ENCODE results near the gene SLC26A11. TPM values are rescaled to one million over a fixed set of nuclear protein-coding genes. Genes with fewer than 3 reads are reported as not detected.

SLC26A11 gene
- total and polyA plus RNA-seq, 2 donors (not counting 1 experiment from before 2014, with no cell fraction given): 5.8 to 19.3 TPM

GRCh38 chr17:80182845-80183223 is 37.4 kb upstream of the SLC26A11 start:
- no peak overlapping the region for H3K9ac ChIP-seq (ENCODE audit: insufficient read depth, low read length)
- no peaks in the 10 kb centered on the region for H4K20me1 ChIP-seq (ENCODE audit: control insufficient read depth, extremely low read depth, insufficient read depth, low read length)
- no peaks in the 10 kb centered on the region for H3K79me2 ChIP-seq (ENCODE audit: control insufficient read depth, insufficient read depth, low read length)
- no peaks in the 10 kb centered on the region for H3K27me3 ChIP-seq (ENCODE audit: control insufficient read depth, insufficient read depth, low read length)
- H3K36me3 ChIP-seq (ENCODE audit: control insufficient read depth, insufficient read depth, low read length): no peaks in the 10 kb centered on the region
- no peak overlapping the region for H3K4me3 ChIP-seq (replicated peaks in 1 of 4; ENCODE audit: control extremely low read depth in 1 of 4, insufficient read depth in 1 of 4, low read depth in 3 of 4, low read length in 4 of 4)
- H3K9me3 ChIP-seq (ENCODE audit: control insufficient read depth, insufficient read depth, low read depth, low read length): no peaks in the 10 kb centered on the region
- TF ChIP-seq EZH2 (IDR thresholded peaks at IDR 0.05; ENCODE audit: low read length, missing control alignments) (no peak), CTCF (conservative IDR thresholded peaks at IDR 0.05 in 1 of 2, IDR thresholded peaks at IDR 0.05 in 1 of 2; ENCODE audit: low read depth in 1 of 2, low read length in 2 of 2) (no peak)
- DNase-seq (ENCODE audit: low read depth in 2 of 2): no peak
- no peaks in the 10 kb centered on the region for H3K4me1 ChIP-seq (ENCODE audit: control insufficient read depth, extremely low read depth, insufficient read depth, low read length)
- no peak overlapping the region for H3K27ac ChIP-seq (ENCODE audit: insufficient read depth, low read length)
- no peak overlapping the region for H2AFZ ChIP-seq (ENCODE audit: low read length)
- H3K4me2 ChIP-seq (ENCODE audit: extremely low read depth, insufficient read depth, low read length): no peak overlapping the region

GRCh38 chr17:80183581-80184422 is 36.4 kb upstream of the SLC26A11 start:
- TF ChIP-seq EZH2 (IDR thresholded peaks at IDR 0.05; ENCODE audit: low read length, missing control alignments) (no peak), CTCF (conservative IDR thresholded peaks at IDR 0.05 in 1 of 2, IDR thresholded peaks at IDR 0.05 in 1 of 2; ENCODE audit: low read depth in 1 of 2, low read length in 2 of 2) (no peak)

GRCh38 chr17:80184423-80184714 is 35.9 kb upstream of the SLC26A11 start:
- TF ChIP-seq EZH2 (IDR thresholded peaks at IDR 0.05; ENCODE audit: low read length, missing control alignments): no peak
- TF ChIP-seq CTCF (conservative IDR thresholded peaks at IDR 0.05 in 1 of 2, IDR thresholded peaks at IDR 0.05 in 1 of 2; ENCODE audit: low read depth in 1 of 2, low read length in 2 of 2): no peak
- no peak for DNase-seq (ENCODE audit: low read depth in 2 of 2)
- Histone ChIP-seq H3K9me3 (ENCODE audit: control insufficient read depth, insufficient read depth, low read depth, low read length) (no peaks in the 10 kb centered on the region), H3K4me1 (ENCODE audit: control insufficient read depth, extremely low read depth, insufficient read depth, low read length) (no peaks in the 10 kb centered on the region), H3K4me3 (replicated peaks in 1 of 4; ENCODE audit: control extremely low read depth in 1 of 4, insufficient read depth in 1 of 4, low read depth in 3 of 4, low read length in 4 of 4) (no peak overlapping the region), H3K9ac (ENCODE audit: insufficient read depth, low read length) (no peak overlapping the region), H3K79me2 (ENCODE audit: control insufficient read depth, insufficient read depth, low read length) (no peaks in the 10 kb centered on the region), H4K20me1 (ENCODE audit: control insufficient read depth, extremely low read depth, insufficient read depth, low read length) (no peaks in the 10 kb centered on the region), H3K4me2 (ENCODE audit: extremely low read depth, insufficient read depth, low read length) (no peak overlapping the region), H2AFZ (ENCODE audit: low read length) (no peak overlapping the region), H3K27me3 (ENCODE audit: control insufficient read depth, insufficient read depth, low read length) (no peaks in the 10 kb centered on the region), H3K27ac (ENCODE audit: insufficient read depth, low read length) (no peak overlapping the region), H3K36me3 (ENCODE audit: control insufficient read depth, insufficient read depth, low read length) (no peaks in the 10 kb centered on the region)

More at GRCh38 chr17:80183581-80184422, 36.4 kb upstream of the SLC26A11 start:
- H3K79me2 ChIP-seq (ENCODE audit: control insufficient read depth, insufficient read depth, low read length): no peaks in the 10 kb centered on the region
- no peak overlapping the region for H3K4me3 ChIP-seq (replicated peaks in 1 of 4; ENCODE audit: control extremely low read depth in 1 of 4, insufficient read depth in 1 of 4, low read depth in 3 of 4, low read length in 4 of 4)
- no peak overlapping the region for H3K4me2 ChIP-seq (ENCODE audit: extremely low read depth, insufficient read depth, low read length)
- H3K27ac ChIP-seq (ENCODE audit: insufficient read depth, low read length): no peak overlapping the region
- DNase-seq (ENCODE audit: low read depth in 2 of 2): no peak
- H2AFZ ChIP-seq (ENCODE audit: low read length): no peak overlapping the region
- no peak overlapping the region for H3K9ac ChIP-seq (ENCODE audit: insufficient read depth, low read length)
- no peaks in the 10 kb centered on the region for H3K27me3 ChIP-seq (ENCODE audit: control insufficient read depth, insufficient read depth, low read length)
- no peaks in the 10 kb centered on the region for H3K9me3 ChIP-seq (ENCODE audit: control insufficient read depth, insufficient read depth, low read depth, low read length)
- no peaks in the 10 kb centered on the region for H3K4me1 ChIP-seq (ENCODE audit: control insufficient read depth, extremely low read depth, insufficient read depth, low read length)
- no peaks in the 10 kb centered on the region for H3K36me3 ChIP-seq (ENCODE audit: control insufficient read depth, insufficient read depth, low read length)
- no peaks in the 10 kb centered on the region for H4K20me1 ChIP-seq (ENCODE audit: control insufficient read depth, extremely low read depth, insufficient read depth, low read length)
